HL-60 (cell line): ENCODE data around the gene COL23A1.

ENCODE experiments used
- GABPA ChIP-seq: IDR thresholded peaks from 2 replicates; pipeline ENCODE4 v1.6.1; 2012; ENCODE audit warnings: low read depth
- TF ChIP-seq, protein P1 (sequence below): IDR thresholded peaks from one replicate; pipeline ENCODE4 v1.5.1; 2011; ENCODE audit warnings: low read length, control low read depth, inconsistent platforms; ENCODE audit not compliant: insufficient read depth

DNA sequence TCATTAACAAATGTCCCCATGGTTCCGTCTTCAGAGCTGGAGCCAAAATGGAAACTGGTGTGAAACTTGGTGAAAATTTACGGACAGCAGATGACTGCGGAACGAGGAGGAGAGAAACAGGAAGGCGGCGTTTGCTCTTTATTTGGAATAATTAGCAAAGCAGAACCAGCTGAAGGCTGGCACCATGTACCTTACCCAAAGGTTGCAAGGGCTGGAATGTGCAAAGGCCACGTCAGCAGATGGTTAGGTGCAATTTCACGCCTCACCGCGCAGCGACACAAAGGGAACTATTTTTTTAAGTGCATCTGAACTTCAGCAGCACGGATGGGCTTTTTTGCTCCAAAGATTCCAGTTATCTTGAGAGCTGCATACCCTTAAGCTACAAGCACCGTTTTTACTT, 127.4 kb downstream of the COL23A1 start:
- TF ChIP-seq, protein P1, sequence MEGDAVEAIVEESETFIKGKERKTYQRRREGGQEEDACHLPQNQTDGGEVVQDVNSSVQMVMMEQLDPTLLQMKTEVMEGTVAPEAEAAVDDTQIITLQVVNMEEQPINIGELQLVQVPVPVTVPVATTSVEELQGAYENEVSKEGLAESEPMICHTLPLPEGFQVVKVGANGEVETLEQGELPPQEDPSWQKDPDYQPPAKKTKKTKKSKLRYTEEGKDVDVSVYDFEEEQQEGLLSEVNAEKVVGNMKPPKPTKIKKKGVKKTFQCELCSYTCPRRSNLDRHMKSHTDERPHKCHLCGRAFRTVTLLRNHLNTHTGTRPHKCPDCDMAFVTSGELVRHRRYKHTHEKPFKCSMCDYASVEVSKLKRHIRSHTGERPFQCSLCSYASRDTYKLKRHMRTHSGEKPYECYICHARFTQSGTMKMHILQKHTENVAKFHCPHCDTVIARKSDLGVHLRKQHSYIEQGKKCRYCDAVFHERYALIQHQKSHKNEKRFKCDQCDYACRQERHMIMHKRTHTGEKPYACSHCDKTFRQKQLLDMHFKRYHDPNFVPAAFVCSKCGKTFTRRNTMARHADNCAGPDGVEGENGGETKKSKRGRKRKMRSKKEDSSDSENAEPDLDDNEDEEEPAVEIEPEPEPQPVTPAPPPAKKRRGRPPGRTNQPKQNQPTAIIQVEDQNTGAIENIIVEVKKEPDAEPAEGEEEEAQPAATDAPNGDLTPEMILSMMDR = peak; percentile 10
- no peak for TF ChIP-seq GABPA
